Left colon (tissue), 2 donors: ENCODE results near the gene NTN1. TPM values are rescaled to one million over a fixed set of nuclear protein-coding genes. Genes with fewer than 3 reads are reported as not detected.

ENCODE experiments used
- ATAC-seq: fragments of 200-7000 bp; cut with Tn5 transposase; one replicate; pipeline ENCODE4 v1.9.1; 2020; ENCODE audit warnings: mild to moderate bottlenecking, moderate library complexity
- DNase-seq, 2 donors: peaks; one replicate each; pipeline ENCODE4 v3.0.0-alpha.2; 2020
- intact Hi-C, 2 donors: fragments of 100-400 bp; cut with DNase I in 1 of 2; cut with micrococcal nuclease in 1 of 2; formaldehyde crosslinking; loops; one replicate each; pipeline versions ENCODE4 v1.11.2 to v1.14.0; 2022; cut with DNase I, micrococcal nuclease
- total RNA-seq, 2 donors: library from RNA; stranded (reverse); fragmentation: NEBNext Ultra II Directional; extraction: Animal tissue kit (Norgen Biotek cat#: 25700); gene quantifications; one replicate each; pipeline ENCODE4 v1.2.1, GENCODE V29; 2021
- donor health status: DM: no; HTN: no; CAD: no.
- donor health status: DM: yes; HTN: yes; CAD: no.

NTN1 gene
- total RNA-seq, 2 donors from 2014 or later, result 3.2 to 7.4 TPM

- ATAC-seq (no peak), DNase-seq (no peak)
- intact Hi-C loops, result no loop called here
Measured at GRCh38 chr17:9028202-9028987, 7.1 kb downstream of the NTN1 start.

DNA sequence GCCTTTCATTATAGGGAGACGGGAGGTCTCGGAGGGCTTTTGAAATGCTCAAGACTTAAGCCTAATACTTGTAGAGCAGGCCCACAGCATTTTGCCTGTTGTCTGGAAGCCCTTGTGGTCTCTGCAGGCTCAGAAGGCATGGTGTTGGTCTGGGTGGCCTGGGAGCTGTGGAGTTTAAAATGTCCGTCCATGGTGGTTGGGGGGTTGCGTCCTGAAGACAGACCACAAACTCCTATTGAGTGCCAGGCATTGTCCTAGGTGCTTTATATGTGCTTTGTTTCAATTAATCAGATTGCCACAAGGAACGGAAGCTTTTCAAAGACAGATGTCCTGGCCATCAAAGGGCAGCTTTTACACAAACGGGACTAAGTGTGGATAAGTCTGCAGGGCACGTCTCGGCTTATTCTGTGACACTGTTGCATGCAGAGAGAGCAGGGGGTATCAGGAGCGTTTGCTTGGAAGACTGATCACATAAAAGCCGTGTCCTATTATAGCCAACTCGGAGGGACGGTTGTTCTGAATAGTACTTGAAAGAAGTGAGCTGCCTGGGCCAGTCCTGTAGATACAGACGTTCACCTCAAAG lies 7.8 kb downstream of the NTN1 start:
- intact Hi-C loops, result no loop called here
- DNase-seq (no peak), ATAC-seq (no peak)

DNA sequence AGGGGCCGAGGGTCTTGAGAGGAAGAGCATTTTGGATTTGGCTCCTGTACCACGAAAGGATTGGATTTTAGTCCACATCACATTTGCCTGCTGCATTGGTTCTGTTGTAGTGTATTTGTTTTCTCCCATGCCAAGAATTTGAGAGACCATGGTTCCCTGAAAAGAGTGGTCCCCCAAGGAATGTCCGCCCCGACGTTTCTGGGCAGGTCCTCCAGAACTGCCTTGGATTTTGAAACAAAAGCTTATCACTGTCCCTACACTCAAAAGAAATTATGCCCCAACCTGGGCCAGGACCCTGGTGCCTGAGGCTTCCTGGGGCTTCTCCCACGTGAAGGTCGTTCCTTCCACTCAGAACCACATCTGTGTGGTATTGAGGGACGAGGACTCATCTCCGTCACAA lies 10.8 kb downstream of the NTN1 start:
- no peak for DNase-seq
- no peak for ATAC-seq
- intact Hi-C loops, result no loop called here

GRCh38 chr17:9032583-9032982 lies 11.3 kb downstream of the NTN1 start:
- DNase-seq (no peak), ATAC-seq (no peak)
- intact Hi-C loops, result no loop called here

DNA sequence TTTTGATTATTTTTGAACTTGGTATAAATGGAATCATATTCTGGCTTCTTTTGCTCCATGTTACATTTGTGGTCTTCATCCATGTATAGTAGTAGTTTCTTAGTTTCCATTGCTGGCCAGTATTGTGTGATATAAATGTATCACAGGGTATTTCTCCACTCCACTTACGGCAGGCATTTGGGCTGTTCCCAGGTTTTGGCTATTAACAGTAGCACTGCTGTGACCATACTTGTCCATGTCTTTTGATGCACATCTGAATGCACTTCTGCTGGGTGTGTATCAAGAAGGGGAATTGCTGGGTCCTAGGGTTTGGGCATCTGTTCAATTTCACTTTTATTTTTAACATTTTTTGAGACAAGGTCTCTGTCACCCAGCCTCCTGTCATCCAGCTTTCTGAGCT lies 13.9 kb downstream of the NTN1 start:
- no peak for DNase-seq
- no peak for ATAC-seq
- intact Hi-C loops, result no loop called here

GRCh38 chr17:9036336-9036735 lies 15.0 kb downstream of the NTN1 start:
- DNase-seq, result no peak
- peak; percentile 18 for ATAC-seq
- intact Hi-C loops, result no loop called here

- DNase-seq, result no peak
- intact Hi-C loops, result no loop called here
- no peak for ATAC-seq
Measured at GRCh38 chr17:9037736-9038135, 16.4 kb downstream of the NTN1 start.

DNA sequence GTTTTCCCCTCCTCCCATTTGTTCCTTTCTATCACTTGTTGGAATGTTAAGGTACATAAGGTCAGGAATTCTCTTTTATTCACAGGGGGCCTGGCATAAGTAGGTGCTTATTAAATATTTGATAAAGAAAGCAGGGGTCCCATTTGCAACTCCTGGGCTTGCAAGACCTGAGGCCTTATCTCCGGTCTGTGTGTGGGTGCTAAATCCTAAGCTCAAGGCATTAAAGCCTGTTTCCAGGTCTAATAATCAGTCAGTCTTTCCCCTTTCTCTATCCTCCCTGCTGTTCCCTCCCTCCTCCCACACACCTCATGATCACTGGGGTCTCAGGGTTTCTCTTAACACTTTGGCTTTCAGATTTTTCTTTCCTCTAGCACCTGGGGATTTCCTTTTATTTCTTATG lies 17.1 kb downstream of the NTN1 start:
- intact Hi-C loops, result no loop called here
- ATAC-seq (no peak), DNase-seq (no peak)

GRCh38 chr17:9044772-9045463 lies 23.6 kb downstream of the NTN1 start:
- ATAC-seq, result no peak

GRCh38 chr17:9050801-9051401 lies 29.6 kb downstream of the NTN1 start:
- ATAC-seq (no peak), DNase-seq (no peak)
- intact Hi-C loops, result no loop called here

More at GRCh38 chr17:9044772-9045463, 23.6 kb downstream of the NTN1 start:
- no peak for DNase-seq
- intact Hi-C loops, result no loop called here

DNA sequence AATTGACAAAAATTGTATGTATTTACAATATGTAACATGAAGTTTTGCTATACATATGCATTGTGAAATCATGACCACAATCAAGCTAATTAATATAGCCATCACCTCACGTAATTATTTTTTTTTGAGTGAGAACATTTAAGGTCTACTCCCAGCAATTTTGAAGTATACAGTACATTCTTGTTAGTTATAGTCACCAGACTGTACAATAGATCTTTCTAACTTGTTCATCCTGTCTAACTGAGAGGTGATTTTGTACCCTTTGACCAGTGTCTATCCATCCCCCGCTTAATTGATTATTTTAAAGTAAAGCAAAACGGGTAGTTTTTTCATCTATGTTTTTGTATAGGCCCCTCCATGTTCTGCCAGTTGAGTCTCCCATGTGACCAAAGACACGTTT lies 30.3 kb downstream of the NTN1 start:
- no peak for ATAC-seq
- DNase-seq, result no peak
- intact Hi-C loops, result no loop called here

- no peak for ATAC-seq
- no peak for DNase-seq
- intact Hi-C loops, result no loop called here
Measured at GRCh38 chr17:9052921-9053320, 31.6 kb downstream of the NTN1 start.

- DNase-seq (no peak), ATAC-seq (no peak)
- intact Hi-C loops, result no loop called here
Measured at GRCh38 chr17:9053406-9053805, 32.1 kb downstream of the NTN1 start.

DNA sequence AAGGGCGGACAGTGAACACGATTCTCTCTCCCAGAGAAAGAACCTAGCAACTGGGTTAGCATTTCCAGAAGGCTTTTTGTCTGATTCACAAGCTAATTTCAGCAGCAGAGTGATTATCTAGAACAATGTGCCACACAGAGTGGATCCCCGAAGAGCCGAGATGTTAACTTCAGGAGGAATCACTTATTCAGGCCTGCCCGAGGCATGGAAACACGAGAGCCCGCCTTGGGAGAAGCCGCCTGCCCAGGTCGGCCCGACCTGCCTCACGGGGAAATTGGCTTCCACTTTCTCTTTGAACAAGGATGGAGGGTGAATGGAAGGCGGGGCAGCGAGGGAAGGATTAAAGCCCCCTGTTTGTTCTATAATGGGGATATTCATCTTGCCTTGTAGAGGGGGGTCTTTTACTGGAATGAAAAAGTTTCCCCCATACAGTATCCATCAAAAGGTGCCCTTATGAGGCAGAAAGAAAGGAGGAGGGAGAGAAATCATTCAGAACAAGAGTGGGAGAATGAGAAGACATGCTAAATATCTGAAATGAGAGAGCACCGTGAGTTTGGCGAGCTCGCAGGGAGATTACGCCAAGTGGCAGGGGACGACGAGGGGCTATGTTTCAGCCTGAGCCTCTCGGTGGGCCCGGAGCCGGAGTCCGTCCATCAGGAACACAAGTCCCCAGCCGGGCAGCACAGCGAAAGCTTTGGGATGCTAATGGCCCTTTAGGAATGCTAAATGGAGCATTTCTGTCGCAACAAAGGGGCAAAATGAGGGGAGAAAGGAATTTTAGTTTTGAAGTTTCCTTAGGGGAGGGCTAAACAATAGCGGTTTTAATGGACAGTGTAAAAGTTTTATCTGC lies 33.0 kb downstream of the NTN1 start:
- ATAC-seq (no peak), DNase-seq (no peak)
- intact Hi-C loops, result no loop called here

DNA sequence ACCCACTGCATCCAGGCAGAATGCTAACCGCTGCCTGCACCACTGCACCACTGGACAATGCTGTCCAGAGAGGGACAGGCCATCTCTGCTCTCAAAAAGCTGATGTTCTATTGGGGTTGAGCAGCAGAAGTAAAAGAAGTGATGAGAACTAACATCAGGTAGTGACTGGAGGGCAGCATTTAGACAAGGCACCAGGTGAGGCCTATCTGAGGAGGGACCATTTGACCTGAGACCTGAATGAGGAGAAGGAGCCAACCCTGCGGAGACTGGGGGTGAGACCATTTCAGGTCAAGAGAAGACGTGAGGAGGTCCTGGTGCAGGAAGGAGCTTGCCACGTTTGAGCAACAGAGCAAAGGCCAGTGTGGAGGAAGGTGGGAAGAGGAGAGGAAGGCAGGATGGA lies 34.0 kb downstream of the NTN1 start:
- intact Hi-C loops, result no loop called here
- DNase-seq (no peak), ATAC-seq (no peak)

GRCh38 chr17:9056566-9056965 lies 35.3 kb downstream of the NTN1 start:
- intact Hi-C loops, result no loop called here
- ATAC-seq (no peak), DNase-seq (peak in 1 of 2 donors; percentile 35)

DNA sequence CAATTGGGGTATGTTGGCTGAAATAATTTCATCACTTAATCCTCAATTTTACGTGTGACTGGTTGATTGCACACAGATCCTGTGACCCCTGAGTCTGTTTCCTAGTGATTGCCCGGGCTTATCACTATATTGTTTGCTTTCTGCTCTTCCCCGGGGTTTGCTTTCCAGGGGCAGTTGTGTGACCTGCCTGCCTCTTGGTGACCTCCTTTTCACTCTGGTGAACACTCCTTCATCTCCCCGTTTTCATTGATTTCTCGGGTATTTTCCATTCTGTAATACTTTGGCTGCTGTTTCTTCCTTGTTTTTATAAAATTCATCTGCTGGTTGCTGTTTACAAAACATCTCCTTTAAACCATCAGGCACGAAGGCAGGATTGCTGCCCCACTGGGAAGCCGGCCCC lies 36.0 kb downstream of the NTN1 start:
- intact Hi-C loops, result no loop called here
- no peak for ATAC-seq
- no peak for DNase-seq

- intact Hi-C loops, result no loop called here
- no peak for ATAC-seq
- no peak for DNase-seq
Measured at GRCh38 chr17:9062399-9062902, 41.1 kb downstream of the NTN1 start.

GRCh38 chr17:9064311-9064834 lies 43.1 kb downstream of the NTN1 start:
- intact Hi-C loops, result no loop called here
- ATAC-seq (no peak), DNase-seq (no peak)
